ENCODE data around the gene PTPRS.
A peak's percentile ranks its signal among the peaks of the same experiment; 100 is the strongest.

PTPRS gene

DNA sequence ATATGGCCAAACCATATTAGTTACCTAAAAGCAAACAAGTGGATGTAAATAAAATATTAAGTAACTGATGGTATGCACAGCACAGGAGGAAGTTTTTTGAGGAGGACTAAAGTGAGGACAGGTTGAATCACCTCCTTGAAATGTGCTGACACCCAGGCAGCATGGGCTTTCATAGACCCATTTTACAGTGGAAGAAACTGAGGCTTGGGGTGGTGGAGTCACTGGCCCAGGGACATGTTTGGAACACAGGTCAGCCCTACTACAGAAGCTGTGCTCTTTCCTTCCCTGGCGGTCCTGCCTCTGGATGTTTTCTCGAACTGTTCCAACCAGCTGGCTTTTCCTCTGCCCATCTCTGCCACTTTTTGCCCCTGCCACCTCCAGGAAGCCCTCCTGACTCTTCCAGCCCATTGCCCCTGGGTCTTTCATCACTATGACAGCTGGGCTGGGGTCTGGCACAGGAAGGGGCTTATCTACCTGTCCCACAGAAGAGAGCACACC, 11.2 kb upstream of the PTPRS start:
- Histone ChIP-seq H3K36me3 (replicated peaks) (no peaks in the 10 kb centered on the region), H3K4me3 (ENCODE audit: low read depth, low read length) (no peak overlapping the region), H3K27me3 (replicated peaks) (no peaks in the 10 kb centered on the region), H3K27ac (no peak overlapping the region)
- no peak for DNase-seq
- in situ Hi-C loops (cut with HindIII; ENCODE audit: low pct_ligation_motif_present, low sequenced_read_pairs) = no loop called here
- TF ChIP-seq, protein P1, sequence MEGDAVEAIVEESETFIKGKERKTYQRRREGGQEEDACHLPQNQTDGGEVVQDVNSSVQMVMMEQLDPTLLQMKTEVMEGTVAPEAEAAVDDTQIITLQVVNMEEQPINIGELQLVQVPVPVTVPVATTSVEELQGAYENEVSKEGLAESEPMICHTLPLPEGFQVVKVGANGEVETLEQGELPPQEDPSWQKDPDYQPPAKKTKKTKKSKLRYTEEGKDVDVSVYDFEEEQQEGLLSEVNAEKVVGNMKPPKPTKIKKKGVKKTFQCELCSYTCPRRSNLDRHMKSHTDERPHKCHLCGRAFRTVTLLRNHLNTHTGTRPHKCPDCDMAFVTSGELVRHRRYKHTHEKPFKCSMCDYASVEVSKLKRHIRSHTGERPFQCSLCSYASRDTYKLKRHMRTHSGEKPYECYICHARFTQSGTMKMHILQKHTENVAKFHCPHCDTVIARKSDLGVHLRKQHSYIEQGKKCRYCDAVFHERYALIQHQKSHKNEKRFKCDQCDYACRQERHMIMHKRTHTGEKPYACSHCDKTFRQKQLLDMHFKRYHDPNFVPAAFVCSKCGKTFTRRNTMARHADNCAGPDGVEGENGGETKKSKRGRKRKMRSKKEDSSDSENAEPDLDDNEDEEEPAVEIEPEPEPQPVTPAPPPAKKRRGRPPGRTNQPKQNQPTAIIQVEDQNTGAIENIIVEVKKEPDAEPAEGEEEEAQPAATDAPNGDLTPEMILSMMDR (IDR thresholded peaks at IDR 0.05; ENCODE audit: low read depth, low read length, missing control alignments) = no peak

DNA sequence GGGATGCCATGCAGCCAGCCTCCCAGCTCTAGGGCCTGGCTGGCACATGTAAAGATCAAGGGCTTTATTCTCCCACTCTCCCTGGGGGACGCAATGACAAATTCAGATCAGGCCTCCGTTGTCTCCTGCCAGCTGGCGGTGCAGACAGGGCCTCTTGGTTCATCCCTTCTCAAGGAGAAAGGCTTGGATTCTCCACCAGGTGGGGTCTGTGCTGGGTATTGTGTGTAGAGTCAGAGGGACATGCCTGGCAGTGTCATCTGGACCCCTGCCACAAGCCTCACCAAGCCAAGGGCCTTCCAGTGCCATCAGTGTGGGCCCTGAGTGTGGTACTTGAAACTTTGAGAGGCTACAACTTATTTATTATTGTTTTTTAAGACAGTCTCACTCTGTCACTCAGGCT, 8.4 kb upstream of the PTPRS start:
- in situ Hi-C loops (cut with HindIII; ENCODE audit: low pct_ligation_motif_present, low sequenced_read_pairs) = no loop called here
- no peak overlapping the region for H3K27ac ChIP-seq

DNA sequence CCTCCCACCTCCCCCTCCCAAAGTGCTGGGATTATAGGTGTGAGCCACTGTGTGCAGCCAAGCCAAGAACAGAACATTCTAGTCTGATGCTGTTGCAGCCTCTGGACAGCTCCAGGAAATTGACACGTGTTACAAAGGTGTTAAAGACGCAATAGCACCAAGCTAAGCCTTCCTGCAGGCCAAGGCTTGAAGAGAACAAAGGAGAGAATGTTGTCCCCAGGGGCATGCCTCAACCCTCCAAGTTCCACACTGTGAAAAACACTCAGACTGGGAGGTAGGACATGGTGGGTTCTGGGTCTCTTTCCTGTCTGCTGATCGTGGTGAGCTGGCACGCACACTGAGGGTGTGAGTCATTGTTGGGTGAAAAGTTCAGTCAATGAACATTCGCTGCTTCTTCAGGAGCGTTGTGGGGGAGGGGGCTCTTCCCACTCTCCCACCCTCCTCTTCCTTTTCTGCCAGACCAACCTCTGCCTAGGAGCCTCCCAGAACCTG, 5.3 kb upstream of the PTPRS start:
- Histone ChIP-seq H3K36me3 (replicated peaks) (no peaks in the 10 kb centered on the region), H3K27me3 (replicated peaks) (no peaks in the 10 kb centered on the region), H3K27ac (peak overlapping the region; percentile 52), H3K4me3 (ENCODE audit: low read depth, low read length) (no peak overlapping the region)
- DNase-seq = peak; percentile 92
- TF ChIP-seq, protein P1 (IDR thresholded peaks at IDR 0.05; ENCODE audit: low read depth, low read length, missing control alignments) = no peak
- in situ Hi-C loops (cut with HindIII; ENCODE audit: low pct_ligation_motif_present, low sequenced_read_pairs) = no loop called here

More for the DNA sequence above, 8.4 kb upstream of the PTPRS start:
- TF ChIP-seq, protein P1 (IDR thresholded peaks at IDR 0.05; ENCODE audit: low read depth, low read length, missing control alignments) = peak; percentile 37
- DNase-seq = no peak
- no peak overlapping the region for H3K4me3 ChIP-seq (ENCODE audit: low read depth, low read length)
- no peaks in the 10 kb centered on the region for H3K36me3 ChIP-seq (replicated peaks)
- H3K27me3 ChIP-seq (replicated peaks) = no peaks in the 10 kb centered on the region

DNA sequence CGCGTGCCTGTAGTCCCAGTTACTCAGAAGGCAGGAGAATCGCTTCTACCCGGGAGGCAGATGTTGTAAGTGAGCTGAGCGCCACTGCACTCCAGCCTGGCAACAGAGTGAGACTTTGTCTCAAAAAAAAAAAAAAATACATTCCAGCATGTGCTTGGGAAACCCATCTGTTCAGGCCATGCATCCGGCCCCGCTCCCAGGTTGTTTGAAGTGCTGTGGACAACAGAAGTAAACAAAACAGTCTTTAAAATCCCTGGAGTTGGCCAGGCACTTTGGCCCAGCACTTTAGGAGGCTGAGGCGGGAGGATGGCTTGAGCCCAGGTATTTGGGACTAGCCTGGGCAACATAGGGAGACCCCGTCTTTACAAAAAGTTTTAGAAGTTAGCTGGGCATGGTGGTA, 3.2 kb upstream of the PTPRS start:
- no peaks in the 10 kb centered on the region for H3K27me3 ChIP-seq (replicated peaks)
- no peak overlapping the region for H3K27ac ChIP-seq
- in situ Hi-C loops (cut with HindIII; ENCODE audit: low pct_ligation_motif_present, low sequenced_read_pairs) = no loop called here
- no peak for DNase-seq
- no peak overlapping the region for H3K4me3 ChIP-seq (ENCODE audit: low read depth, low read length)
- H3K36me3 ChIP-seq (replicated peaks) = no peaks in the 10 kb centered on the region
- TF ChIP-seq, protein P1 (IDR thresholded peaks at IDR 0.05; ENCODE audit: low read depth, low read length, missing control alignments) = no peak

DNA sequence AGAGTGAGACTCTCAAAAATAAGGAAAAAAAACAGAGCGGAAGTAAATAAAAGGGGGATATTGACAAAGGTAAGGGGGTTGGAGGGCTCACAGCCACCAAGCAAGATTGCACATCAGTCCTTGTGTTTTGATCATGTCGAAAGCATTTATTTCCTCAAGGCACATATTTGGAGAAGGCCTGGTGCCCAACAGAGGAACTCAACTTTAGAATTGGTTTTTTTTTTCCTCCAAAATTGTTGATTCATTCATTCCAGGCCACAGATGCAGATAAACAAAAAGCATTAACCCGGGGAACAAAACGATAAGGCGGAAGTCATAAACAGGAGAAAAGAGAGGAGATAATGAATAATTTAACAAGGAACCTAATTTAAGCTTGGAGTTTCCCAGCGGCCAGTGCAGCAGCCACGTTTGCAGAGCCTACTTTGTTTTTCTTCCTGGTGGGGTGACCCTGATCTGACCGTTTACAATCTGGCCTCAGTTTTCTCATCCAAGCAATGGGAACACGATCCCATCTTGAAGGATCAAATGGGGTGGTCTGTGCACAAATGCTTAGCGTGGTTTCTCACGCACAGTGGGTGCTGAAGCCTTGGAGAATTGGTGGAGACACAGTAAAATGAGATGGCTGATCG, 2.1 kb upstream of the PTPRS start:
- Histone ChIP-seq H3K4me3 (ENCODE audit: low read depth, low read length) (no peak overlapping the region), H3K27ac (no peak overlapping the region), H3K27me3 (replicated peaks) (no peaks in the 10 kb centered on the region), H3K36me3 (replicated peaks) (no peaks in the 10 kb centered on the region)
- TF ChIP-seq, protein P1 (IDR thresholded peaks at IDR 0.05; ENCODE audit: low read depth, low read length, missing control alignments) = no peak
- in situ Hi-C loops (cut with HindIII; ENCODE audit: low pct_ligation_motif_present, low sequenced_read_pairs) = no loop called here
- DNase-seq = no peak

DNA sequence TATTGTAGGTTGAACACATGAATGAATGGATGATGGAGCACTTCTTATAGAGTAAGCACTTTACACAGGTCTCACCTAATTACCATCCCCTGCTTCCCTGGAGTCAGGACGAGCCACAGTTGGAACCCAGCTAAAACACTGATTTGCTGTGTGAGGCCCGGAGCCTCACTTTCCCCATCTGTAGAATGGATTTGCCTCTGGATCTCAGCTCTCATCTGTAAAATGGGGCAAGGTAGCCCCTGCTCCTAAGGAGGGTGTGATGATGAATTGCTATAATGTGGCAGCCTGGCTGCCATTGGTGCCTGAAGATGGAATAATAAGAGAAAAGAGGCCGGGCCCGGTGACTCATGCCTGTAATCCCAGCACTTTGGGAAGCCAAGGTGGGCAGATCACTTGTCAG, 1.4 kb upstream of the PTPRS start:
- Histone ChIP-seq H3K4me3 (ENCODE audit: low read depth, low read length) (no peak overlapping the region), H3K27ac (no peak overlapping the region), H3K27me3 (replicated peaks) (no peaks in the 10 kb centered on the region), H3K36me3 (replicated peaks) (no peaks in the 10 kb centered on the region)
- in situ Hi-C loops (cut with HindIII; ENCODE audit: low pct_ligation_motif_present, low sequenced_read_pairs) = no loop called here
- no peak for DNase-seq
- TF ChIP-seq, protein P1 (IDR thresholded peaks at IDR 0.05; ENCODE audit: low read depth, low read length, missing control alignments) = no peak

Data from brain microvascular endothelial cell (primary cell).